Activated CD4-positive, CD25-positive, alpha-beta regulatory T cell treated with anti-CD3 and anti-CD28 coated beads, Interleukin-2, amount 50 U/mL, for 72 hours (primary cell): ENCODE data around the gene LMX1B.
"Not testable (repeated sequence)": the region's sequence is repeated elsewhere in the genome, so short reads cannot be mapped to it uniquely, and the experiment has no call there.

Experiments
- DNase-seq: peaks from one replicate; pipeline ENCODE4 v3.0.0; 2021

The LMX1B gene

GRCh38 chr9:126613651-126614050 is at the start of gene LMX1B:
TSS of gene LMX1B (plus strand) at chr9:126613928. CDS start at chr9:126614450, 522 bp downstream.
- DNase-seq, result no peak

GRCh38 chr9:126564128-126564527 is 49.6 kb upstream of the LMX1B start:
- no peak for DNase-seq

- no peak for DNase-seq
Measured at GRCh38 chr9:126564716-126565115, 49.0 kb upstream of the LMX1B start.

- DNase-seq, result no peak
Measured at GRCh38 chr9:126565336-126566128, 48.2 kb upstream of the LMX1B start.

GRCh38 chr9:126569036-126569435 is 44.7 kb upstream of the LMX1B start:
- no peak for DNase-seq

- no peak for DNase-seq
Measured at GRCh38 chr9:126578029-126578428, 35.7 kb upstream of the LMX1B start.

GRCh38 chr9:126580319-126580718 is 33.4 kb upstream of the LMX1B start:
- DNase-seq, result not testable (repeated sequence)

- no peak for DNase-seq
Measured at GRCh38 chr9:126581893-126582292, 31.8 kb upstream of the LMX1B start.

GRCh38 chr9:126582427-126582826 is 31.3 kb upstream of the LMX1B start:
- DNase-seq, result no peak

- no peak for DNase-seq
Measured at GRCh38 chr9:126583144-126583760, 30.5 kb upstream of the LMX1B start.

- no peak for DNase-seq
Measured at GRCh38 chr9:126584611-126585010, 29.1 kb upstream of the LMX1B start.

- no peak for DNase-seq
Measured at GRCh38 chr9:126586236-126586635, 27.5 kb upstream of the LMX1B start.

GRCh38 chr9:126587187-126588185 is 26.2 kb upstream of the LMX1B start:
- no peak for DNase-seq

- no peak for DNase-seq
Measured at GRCh38 chr9:126588491-126589168, 25.1 kb upstream of the LMX1B start.

GRCh38 chr9:126589349-126589748 is 24.4 kb upstream of the LMX1B start:
- DNase-seq, result no peak

GRCh38 chr9:126591083-126591482 is 22.6 kb upstream of the LMX1B start:
- no peak for DNase-seq

GRCh38 chr9:126591922-126592321 is 21.8 kb upstream of the LMX1B start:
- no peak for DNase-seq

- no peak for DNase-seq
Measured at GRCh38 chr9:126592461-126592860, 21.3 kb upstream of the LMX1B start.

- no peak for DNase-seq
Measured at GRCh38 chr9:126595982-126596381, 17.7 kb upstream of the LMX1B start.

GRCh38 chr9:126599047-126599650 is 14.6 kb upstream of the LMX1B start:
- DNase-seq, result no peak

- DNase-seq, result no peak
Measured at GRCh38 chr9:126604059-126605055, 9.4 kb upstream of the LMX1B start.
